IPS DF 6.9 (cell line): Measurements from ENCODE around the gene BMPER.

Experiments
- DNase-seq: peaks from one replicate; pipeline ENCODE4 v3.0.0-alpha.2; 2013; ENCODE audit warnings: low read depth, low spot score
- H3K27ac ChIP-seq: one replicate; pipeline ENCODE4 v1.5.1; 2013; ENCODE audit warnings: low read length, control low read depth
- H3K27me3 ChIP-seq: 2 replicates; pipeline ENCODE4 v1.6.1; 2013; ENCODE audit warnings: mild to moderate bottlenecking, low read length; ENCODE audit not compliant: control insufficient read depth, insufficient read depth
- H3K36me3 ChIP-seq: 2 replicates; pipeline ENCODE4 v1.6.1; 2013; ENCODE audit warnings: low read length; ENCODE audit not compliant: control insufficient read depth, insufficient read depth
- H3K4me1 ChIP-seq: 2 replicates; pipeline ENCODE4 v1.6.1; 2013; ENCODE audit warnings: low read length; ENCODE audit not compliant: control insufficient read depth, insufficient read depth
- H3K4me3 ChIP-seq: 2 replicates; pipeline ENCODE4 v1.5.1; 2013; ENCODE audit warnings: mild to moderate bottlenecking, low read length
- H3K9me3 ChIP-seq: 2 replicates; pipeline ENCODE4 v1.6.1; 2013; ENCODE audit warnings: low read length, inconsistent platforms; ENCODE audit not compliant: control insufficient read depth, insufficient read depth
- WGBS: extraction: QIAGEN DNeasy Blood & Tissue Kit; methylation state at CpG from one replicate; pipeline ENCODE4 v1.1.7; 2013; ENCODE audit warnings: mixed read lengths, missing lambda C conversion rate; ENCODE audit not compliant: insufficient read length, insufficient coverage; 5-methylcytosine and 5-hydroxymethylcytosine counted together

Gene BMPER

DNA sequence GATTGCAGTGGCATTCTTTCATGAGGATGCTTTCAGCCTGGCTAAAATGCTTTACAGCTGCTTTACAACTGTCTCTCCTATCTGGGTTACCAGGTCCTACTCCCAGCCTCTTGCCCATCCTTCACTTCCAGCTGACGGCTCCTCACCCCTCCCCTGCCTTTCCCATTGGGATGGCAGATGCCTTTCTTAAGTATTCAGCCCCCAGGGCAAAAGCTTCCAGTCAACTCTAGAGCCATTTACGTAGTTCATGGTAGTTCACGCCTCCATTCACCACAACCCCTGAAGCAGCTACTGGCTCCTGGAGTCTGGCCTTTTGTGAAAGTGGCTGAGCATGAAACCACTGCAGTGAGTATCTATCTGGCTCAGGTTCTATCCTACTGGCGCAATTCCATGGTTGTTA is 17.2 kb upstream of the BMPER start:
- no peak overlapping the region for H3K4me3 ChIP-seq
- DNase-seq, result no peak
- no peaks in the 10 kb centered on the region for H3K36me3 ChIP-seq
- no CpG with 5 or more reads among the region's 4 CpGs for WGBS
- H3K27ac ChIP-seq, result no peak overlapping the region
- no peaks in the 10 kb centered on the region for H3K9me3 ChIP-seq
- H3K4me1 ChIP-seq, result peaks cover 2% of the 10 kb centered on the region
- no peaks in the 10 kb centered on the region; the same call in 1 of the 2 replicates for H3K27me3 ChIP-seq

DNA sequence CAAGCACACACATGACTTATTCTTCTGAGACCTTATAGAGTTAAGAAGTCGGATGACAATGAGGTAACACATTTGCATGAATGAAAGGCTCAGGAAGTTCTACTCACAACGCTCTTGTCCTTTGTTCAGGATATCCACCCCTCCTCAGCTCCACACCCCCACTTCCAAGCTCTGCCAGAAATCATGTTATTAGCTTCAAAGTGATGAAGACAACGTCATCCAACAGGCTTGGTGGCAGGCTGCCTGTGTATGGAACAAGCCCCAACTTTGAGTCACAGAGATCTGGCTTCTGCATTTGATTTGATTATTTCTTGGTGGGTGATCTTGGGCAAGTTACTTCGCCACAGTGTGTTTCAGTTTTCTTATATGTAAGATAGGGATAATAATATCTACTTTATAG is 12.4 kb upstream of the BMPER start:
- DNase-seq, result no peak
- no peaks in the 10 kb centered on the region for H3K9me3 ChIP-seq
- no CpG with 5 or more reads among the region's 4 CpGs for WGBS

DNA sequence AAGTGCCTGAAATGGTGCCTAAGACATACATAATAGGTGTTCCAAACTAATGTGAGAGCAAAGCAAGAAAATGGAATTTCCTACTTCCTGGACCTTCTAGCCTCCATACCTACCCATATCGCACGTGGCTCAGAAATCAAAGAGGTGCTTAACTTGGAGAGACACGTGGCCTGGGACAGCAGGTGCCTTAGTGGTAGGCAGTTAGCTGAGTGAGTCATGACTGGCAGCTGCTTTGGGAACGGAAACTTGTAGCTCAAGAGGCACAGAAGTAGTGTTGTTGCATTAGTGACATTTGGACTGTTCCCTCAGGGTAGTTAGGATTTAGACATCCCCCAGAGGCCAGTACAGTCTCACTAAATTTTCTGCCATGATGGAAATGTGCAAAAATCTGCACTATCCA is 12.0 kb upstream of the BMPER start:
- H3K4me3 ChIP-seq, result no peak overlapping the region
- no CpG with 5 or more reads among the region's 4 CpGs for WGBS

More for the DNA sequence above, 12.4 kb upstream of the BMPER start:
- no peak overlapping the region for H3K27ac ChIP-seq
- no peaks in the 10 kb centered on the region for H3K36me3 ChIP-seq
- no peaks in the 10 kb centered on the region for H3K4me1 ChIP-seq
- no peaks in the 10 kb centered on the region for H3K27me3 ChIP-seq
- no peak overlapping the region for H3K4me3 ChIP-seq

DNA sequence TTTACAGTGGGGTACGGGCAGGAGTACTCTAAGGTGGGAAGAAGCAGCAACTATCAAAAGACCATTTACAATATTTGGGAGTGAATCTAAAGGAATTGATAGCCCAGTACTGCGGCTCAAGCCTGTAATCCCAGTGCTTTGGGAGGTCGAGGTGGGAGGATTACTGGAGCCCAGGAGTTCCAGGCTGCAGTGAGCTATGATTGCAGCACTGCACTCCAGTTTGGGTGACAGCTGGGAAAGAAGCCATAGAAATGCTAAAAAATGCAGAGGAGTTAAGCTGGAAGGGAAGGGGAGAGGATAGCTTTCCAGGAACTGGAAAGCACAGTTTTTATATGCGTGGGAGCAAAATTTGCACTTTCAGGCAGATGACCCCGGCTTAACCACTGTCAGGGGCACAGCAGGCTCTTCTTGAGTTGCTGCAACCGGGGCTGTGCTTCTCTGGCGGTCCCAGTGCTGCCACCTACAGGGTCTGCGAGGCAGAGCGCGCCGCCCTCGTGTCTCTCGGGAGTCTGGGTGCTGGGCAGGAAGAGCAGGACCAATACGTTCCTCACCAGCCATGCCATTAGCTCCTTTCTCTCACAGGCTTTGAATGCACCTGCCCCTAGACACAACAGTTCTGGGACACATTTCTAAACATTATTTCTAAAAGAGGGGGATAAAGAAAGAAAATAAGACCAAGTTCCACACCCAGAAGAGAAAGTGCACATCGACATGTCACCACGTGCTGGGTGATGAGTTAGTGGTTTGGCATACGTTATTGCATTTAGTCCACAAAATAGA is 10.1 kb upstream of the BMPER start:
- H3K4me1 ChIP-seq, result no peaks in the 10 kb centered on the region
- H3K4me3 ChIP-seq, result no peak overlapping the region
- H3K36me3 ChIP-seq, result no peaks in the 10 kb centered on the region
- H3K9me3 ChIP-seq, result no peaks in the 10 kb centered on the region
- no peak for DNase-seq
- WGBS, result no CpG with 5 or more reads among the region's 17 CpGs
- H3K27me3 ChIP-seq, result no peaks in the 10 kb centered on the region
- no peak overlapping the region for H3K27ac ChIP-seq

More for the DNA sequence above, 12.0 kb upstream of the BMPER start:
- H3K4me1 ChIP-seq, result no peaks in the 10 kb centered on the region
- H3K27ac ChIP-seq, result no peak overlapping the region
- no peaks in the 10 kb centered on the region for H3K36me3 ChIP-seq
- no peaks in the 10 kb centered on the region for H3K9me3 ChIP-seq
- no peaks in the 10 kb centered on the region for H3K27me3 ChIP-seq
- no peak for DNase-seq

DNA sequence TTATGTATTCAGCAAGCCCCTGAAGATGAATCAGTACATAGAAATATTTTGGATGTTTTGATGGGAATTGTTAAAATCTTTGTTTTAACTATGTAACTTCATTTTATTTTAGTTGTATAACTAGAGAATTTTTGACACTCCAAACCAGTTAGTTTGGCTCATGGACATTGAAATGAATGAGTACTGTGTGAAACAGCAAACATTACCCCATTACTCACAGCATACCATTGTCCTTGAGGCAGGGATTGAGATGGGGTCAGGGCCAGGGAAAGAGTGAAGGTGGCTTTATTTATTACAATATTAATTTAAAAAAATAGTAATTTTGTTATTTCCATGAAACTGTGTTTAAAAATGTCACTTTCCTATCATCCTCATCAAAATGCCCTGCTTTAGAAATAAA is 4.8 kb upstream of the BMPER start:
- Histone ChIP-seq H3K27ac (no peak overlapping the region), H3K9me3 (no peaks in the 10 kb centered on the region), H3K4me3 (no peak overlapping the region), H3K27me3 (peaks cover 14% of the 10 kb centered on the region), H3K36me3 (no peaks in the 10 kb centered on the region; the same call in 1 of the 2 replicates), H3K4me1 (0 out of 2 replicates have a peak, but pooled peaks cover 1% of the 10 kb centered on the region)
- DNase-seq, result no peak

DNA sequence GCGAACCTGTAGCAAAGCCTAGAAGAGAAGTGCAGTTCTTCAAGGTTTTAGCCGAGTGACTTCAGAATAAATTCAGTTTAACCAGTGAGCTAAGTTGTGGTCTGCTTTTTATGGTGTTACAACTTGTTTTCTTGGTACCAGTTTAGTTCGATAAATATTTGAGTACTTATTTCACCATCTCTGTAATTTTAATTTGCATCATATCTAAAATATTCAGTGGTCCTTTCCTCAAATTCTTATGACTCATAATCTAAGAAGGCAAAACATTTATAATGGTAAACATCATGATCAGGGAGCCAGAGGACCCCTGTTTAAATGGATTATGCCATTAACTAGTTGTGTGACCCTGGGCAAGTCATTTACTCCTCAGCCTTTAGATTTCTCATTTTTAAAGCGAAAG is 4.1 kb upstream of the BMPER start:
- Histone ChIP-seq H3K27me3 (peaks cover 14% of the 10 kb centered on the region), H3K27ac (no peak overlapping the region), H3K4me1 (0 out of 2 replicates have a peak, but pooled peaks cover 1% of the 10 kb centered on the region), H3K4me3 (no peak overlapping the region), H3K9me3 (no peaks in the 10 kb centered on the region), H3K36me3 (no peaks in the 10 kb centered on the region; the same call in 1 of the 2 replicates)
- no CpG with 5 or more reads among the region's 4 CpGs for WGBS
- no peak for DNase-seq

DNA sequence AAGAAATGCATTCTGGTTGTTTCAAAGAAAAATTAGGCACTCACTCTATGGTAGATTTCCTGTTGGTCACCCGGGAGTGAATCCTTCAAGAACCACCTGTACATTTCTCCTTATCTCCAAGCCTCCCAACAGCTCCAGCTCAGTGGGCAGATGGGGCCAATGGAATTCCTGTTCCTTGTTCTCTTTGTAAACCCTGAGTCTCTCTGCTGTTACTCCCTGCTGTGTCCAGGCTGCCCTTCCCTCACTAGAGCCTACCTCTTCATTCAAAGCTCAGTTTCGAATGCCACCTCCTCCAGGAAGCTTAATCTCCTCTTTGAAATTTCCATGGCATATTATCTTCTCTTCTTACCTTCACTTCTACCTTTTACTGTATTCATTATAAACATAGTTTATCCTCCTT is 3.5 kb upstream of the BMPER start:
- Histone ChIP-seq H3K9me3 (no peaks in the 10 kb centered on the region), H3K4me1 (0 out of 2 replicates have a peak, but pooled peaks cover 1% of the 10 kb centered on the region), H3K27me3 (peaks cover 14% of the 10 kb centered on the region), H3K4me3 (no peak overlapping the region), H3K36me3 (no peaks in the 10 kb centered on the region; the same call in 1 of the 2 replicates), H3K27ac (no peak overlapping the region)
- WGBS, result no CpG with 5 or more reads among the region's 2 CpGs
- DNase-seq, result no peak

DNA sequence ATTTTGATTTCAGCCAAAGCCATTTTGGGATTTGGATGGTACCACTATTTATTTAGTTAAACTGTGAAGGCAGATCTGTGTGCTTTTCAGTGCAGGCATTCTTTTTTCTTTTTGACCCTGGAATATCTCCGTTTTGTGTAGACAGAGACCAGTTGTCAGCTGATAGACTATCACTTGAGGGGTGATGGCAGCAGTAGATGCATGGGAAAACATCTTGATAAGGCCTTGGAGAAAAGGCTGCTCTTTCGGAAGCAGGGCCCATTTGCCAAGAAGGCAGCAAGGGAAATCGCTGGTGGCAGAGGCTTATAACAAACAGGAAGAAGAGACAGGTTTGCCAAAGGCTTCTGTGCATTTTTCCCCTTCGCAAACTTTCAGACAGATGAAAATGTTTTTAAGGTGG is 2.6 kb upstream of the BMPER start:
- H3K36me3 ChIP-seq, result no peaks in the 10 kb centered on the region; the same call in 1 of the 2 replicates
- H3K27ac ChIP-seq, result no peak overlapping the region
- H3K4me1 ChIP-seq, result 0 out of 2 replicates have a peak, but pooled peaks cover 1% of the 10 kb centered on the region
- no peak overlapping the region for H3K4me3 ChIP-seq
- no peak for DNase-seq
- WGBS, result no CpG with 5 or more reads among the region's 4 CpGs
- no peaks in the 10 kb centered on the region for H3K9me3 ChIP-seq
- peaks cover 16% of the 10 kb centered on the region for H3K27me3 ChIP-seq

DNA sequence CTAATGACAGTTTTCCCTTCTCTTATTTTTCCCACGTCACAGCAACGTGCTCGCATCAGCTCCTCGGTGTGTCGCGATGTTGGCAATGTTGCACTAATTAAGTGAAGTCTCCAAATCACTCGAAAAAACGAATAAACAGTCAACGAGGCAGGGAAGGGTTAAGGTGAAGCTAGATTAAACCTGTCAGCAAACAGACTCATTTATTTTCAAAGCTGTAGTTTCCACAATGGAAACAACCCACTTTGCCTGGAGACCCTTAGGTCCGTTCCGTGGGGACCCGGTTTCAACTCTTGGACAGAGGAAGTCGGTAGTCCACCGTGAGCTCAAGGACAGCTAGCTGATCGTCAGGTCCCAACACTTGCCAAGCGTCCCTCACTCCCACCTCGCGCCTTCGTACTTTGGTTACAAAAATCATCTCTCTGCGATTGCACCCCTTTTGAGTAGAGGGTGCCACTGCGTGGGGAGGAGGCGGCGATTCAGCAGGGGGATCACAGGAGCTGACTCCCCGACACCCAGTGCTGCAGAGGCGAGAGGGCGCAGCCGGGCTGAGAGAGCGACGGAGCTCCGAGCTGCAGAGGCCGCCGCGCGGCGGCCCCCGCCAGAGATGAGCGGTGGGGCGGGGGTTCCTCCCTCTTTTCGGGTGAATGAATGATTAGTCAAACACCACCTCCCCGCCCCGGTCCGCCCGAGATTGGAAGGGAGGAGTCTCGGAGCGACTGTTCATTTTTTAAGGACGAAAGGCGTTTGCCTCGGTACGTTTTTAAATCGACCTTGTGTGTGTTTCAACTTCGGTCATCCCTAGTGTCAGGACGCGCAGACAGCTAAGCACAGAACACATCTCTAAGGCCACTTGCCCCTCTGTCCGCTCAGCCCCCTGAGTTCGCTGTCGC is 1.3 kb upstream of the BMPER start:
- H3K36me3 ChIP-seq, result no peaks in the 10 kb centered on the region; the same call in 1 of the 2 replicates
- WGBS, result no CpG with 5 or more reads among the region's 56 CpGs
- 0 out of 2 replicates have a peak, but pooled peaks cover 1% of the 10 kb centered on the region for H3K4me1 ChIP-seq
- no peaks in the 10 kb centered on the region for H3K9me3 ChIP-seq
- H3K27me3 ChIP-seq, result peaks cover 16% of the 10 kb centered on the region
- H3K27ac ChIP-seq, result no peak overlapping the region
- peak overlapping the region; percentile 71; the same call in 1 of the 2 replicates for H3K4me3 ChIP-seq
- DNase-seq, result no peak

DNA sequence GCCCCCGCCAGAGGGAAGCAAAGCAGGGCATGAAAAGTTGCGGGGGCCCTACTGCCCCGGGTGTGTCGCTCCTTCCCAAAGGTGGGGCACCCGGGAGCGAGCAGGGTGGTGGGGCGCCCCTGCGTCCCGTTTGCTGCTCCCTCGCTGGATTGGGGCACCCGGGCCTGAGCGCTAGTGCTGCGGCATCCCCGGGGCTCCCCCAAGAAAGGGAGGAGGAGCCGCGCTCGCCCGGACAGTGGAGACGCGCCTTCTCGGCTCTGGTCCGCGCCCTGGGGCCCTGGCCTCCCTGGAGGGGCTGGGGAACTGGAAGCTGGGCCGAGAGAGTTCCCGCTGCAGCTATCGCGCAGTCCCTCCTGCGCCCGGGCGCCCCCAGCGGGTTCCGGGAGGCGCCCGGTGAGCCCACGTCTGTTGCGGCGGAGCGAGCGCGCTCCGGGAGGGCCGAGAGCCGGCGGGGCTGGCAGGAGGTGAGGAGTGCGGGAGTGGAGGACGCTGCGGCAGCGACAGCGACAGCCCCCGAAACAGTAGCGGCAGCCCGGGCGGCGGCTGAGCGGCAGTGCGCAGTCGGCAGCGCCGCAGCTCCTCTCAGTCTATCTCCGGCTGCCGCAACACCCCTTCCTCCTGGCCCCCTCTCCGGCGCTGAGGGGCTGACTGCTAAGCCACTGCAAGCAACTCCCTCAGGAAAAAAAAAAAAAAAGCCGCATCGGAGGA is 504 bp upstream of the BMPER start:
- Histone ChIP-seq H3K4me3 (peak overlapping the region; percentile 71; the same call in 1 of the 2 replicates), H3K27ac (no peak overlapping the region), H3K27me3 (peaks cover 16% of the 10 kb centered on the region), H3K4me1 (0 out of 2 replicates have a peak, but pooled peaks cover 1% of the 10 kb centered on the region), H3K9me3 (no peaks in the 10 kb centered on the region), H3K36me3 (no peaks in the 10 kb centered on the region; the same call in 1 of the 2 replicates)
- WGBS, result no CpG with 5 or more reads among the region's 65 CpGs
- DNase-seq, result no peak
